HG03460 (cell line): ENCODE measurements around the gene BCR.

Source experiments
- ATAC-seq: cut with Tn5 transposase; IDR thresholded peaks from one replicate; pipeline ENCODE4 v1.9.1; 2021; ENCODE audit not compliant: unreplicated experiment

Gene BCR

DNA sequence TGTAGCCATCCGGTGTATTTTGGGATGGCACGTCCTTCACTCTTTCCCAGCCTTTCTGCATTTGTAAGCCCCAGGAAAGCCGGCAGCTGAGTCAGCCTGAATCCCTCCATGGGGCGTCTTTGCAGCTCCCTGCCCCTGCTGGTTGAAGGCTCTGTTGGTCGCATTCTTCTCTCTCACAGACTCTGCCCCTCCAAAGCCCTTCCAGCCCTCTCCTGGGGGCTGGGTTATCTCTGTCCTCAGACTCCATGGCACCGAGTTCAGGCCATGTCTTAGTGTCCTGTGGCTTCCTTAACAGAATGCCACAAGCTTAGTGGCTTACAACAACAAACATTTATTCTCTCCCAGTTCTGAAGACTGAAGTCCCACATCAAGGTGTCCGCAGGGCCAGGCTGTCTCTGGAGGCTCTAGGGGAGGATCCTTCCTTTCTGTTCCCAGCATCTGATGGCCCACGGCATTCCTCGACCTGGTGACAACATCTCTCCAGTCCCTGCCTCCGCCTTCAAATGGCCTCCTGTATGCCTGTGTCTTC is 62.2 kb downstream of the BCR start:
- no peak for ATAC-seq

DNA sequence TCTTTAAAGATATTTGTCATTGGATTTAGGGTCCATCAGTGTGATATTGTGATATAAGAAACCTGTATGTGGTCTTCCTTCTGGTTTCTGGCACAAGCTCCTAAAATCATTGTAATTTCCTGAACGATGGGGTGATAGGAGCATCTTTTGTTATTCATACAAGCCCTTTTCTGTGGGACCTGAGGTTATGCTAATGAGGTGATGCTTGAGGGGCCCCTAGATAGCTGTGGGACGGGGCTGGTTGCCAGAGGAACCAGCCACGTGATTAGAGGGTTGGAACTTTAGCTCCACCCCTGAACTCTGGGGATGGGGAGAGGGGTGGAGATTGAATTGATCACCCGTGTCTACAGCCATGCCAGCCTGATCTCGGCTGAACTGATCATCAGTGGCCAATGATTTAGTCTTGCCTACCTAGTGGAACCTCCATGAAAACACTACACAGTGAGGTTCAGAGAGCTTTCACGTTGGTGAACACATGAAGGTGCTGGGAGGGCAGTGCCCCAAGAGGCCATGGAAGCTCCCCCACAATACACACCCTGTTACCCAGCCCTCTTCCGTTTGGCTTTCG is 62.8 kb downstream of the BCR start:
- ATAC-seq = no peak

DNA sequence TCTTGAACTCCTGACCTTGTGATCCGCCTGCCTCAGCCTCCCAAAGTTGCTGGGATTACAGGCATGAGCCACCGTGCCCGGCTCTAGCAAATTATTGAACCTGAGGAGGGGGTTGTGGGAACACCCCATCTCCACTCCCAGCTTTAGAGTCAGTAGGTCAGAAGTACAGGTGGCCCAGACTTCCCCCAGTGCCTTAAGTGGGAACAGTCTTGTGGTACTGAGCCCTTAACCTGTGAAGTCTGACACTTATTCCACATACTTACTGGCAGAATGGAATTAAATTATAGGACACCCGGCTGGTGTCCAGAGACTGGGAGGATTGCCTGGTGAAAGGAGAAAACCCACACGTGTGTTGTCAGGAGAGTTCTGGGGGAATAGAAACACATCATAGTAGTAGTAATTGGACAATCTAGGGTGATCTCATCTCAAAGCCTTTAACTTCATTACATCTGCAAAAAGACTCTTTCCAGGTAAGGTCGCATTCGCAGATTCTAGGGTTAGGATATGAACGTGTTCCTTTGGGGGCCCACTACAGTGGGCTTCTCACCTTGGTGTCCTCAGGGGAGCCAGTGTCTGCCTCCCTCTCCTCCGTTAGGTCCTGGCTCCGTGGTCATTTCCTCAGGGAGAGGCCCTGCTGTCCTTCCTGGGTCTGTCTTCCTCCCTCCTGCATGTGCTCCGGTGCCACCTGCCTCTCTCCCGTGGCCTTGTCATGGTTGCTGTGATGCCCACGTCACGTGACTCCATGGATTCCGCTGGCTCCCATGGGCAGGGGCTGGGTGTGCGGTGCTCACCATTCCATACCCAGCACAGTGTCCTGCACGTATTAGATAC is 63.8 kb downstream of the BCR start:
- ATAC-seq = no peak

DNA sequence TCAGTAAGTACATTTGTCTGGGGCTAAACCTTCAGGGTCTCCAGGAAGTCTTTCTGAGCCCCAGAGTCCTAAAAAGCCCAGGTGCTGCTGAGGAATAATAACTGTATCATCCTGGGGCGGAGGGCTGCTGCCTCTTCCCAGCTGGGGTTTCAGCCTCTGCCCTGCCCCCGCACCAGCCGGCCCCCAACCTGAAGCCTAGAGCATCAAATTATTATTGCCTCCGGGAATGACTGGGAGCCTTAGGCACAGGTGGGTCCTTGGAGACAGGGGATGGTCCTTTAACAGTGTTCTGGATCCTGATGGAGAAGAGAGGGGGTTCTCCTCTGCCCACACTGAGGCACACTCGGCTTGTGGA is 64.4 kb downstream of the BCR start:
- ATAC-seq = no peak

DNA sequence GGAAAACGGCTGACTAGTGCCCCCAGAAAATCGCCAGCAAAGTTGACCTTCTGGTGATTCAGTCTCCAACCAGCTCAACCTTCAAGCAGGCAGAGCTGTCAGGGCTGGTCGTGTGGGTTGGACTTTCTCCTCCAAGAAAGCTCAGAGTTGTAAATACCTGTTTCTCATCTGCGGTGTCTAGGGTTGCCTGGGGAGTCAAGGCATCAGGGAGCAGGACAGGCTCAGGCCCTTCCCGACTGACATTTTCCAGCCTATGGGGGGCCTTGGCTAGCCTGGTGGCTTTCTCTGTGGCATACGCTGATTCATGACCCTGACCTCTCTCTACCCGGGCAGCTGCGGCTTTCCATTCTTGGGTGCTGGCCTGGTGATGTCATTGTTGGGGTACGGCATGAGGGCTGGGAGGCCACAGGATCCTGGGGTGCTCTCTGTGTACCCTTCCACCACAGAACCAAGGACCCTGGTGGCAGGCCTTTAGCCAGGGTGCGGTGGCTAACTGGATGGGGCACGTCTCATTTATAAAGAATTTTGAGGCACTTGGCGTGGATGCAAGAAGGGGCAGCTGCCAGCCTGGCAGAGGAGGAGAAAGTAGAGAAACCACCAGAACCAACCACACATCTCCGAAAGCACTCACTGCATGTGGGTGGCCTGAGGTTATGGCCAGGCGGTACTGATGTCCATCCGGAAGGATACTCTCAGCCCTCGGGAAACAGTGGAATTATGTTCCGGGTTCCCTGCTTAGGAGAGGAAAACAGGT is 64.9 kb downstream of the BCR start:
- no peak for ATAC-seq

DNA sequence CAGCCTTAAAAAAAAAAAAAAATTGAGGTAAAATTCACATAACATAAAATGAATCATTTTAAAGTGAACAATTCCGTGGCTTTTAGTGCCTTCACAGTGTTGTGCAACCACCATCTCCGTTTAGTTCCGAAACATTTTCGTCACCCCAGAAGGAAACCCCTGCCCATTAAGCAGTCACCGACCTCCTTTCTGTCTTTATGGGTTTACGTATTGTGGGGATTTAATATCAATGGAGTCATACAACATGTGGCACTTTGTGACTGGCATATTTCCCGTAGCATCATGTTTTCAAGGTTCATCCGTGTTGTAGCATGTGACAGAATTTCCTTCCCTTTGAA is 65.5 kb downstream of the BCR start:
- ATAC-seq = no peak

DNA sequence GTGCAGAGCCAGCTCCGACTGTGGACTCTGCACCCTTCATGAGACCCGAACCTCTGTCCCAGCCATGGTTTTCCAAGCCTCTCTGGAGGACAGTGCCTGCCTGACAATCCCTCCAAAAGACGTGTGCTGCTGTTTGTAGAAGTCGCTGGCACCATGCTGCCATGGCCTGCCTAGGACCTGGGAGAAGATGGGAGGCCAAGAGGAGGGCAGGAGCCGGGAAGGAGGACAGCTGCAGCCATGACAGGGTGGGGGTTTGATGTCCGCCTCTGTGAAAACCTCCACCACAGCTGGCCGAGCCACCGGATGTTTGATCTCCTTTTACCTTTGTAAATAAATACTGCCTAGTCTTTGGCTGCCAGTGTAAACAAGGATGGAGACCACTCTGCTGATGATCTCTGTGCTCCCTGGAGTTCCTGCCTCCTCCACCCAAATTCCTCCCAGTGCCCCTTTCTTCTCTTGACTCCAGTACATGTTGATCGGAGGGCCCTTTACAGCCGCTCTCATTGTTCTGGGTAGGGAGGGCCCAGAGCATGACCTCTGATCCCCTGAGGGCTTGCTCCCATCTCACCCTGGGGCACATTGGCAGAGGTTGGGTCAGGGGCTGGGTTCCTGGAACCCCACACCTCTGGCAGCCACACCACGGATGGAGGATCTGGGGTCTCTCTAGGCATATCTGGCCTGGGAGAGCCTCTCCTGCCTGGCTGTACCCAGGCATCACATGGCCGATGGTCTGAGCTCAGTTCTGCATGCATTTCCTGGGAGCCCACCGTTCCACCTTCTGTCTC is 66.9 kb downstream of the BCR start:
- no peak for ATAC-seq

DNA sequence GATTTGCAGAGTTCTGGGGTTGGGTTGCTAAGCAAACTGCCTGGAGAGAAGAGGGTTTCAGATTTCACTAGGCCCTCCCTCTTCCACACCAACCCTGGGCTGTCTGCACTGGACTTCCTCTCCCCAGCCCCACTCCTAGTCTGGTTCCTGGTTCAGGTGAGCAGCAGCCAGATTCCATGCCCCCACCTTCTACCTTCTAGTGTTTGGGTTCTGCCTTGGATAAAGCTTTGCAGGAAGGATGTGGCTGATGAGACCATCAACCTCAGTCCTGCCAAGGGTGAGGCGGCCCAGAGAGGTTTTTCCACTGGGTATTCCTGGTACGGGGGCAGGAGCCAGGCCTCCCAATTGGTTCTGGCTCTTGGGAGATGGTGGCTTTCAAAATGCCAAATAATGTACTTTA is 68.3 kb downstream of the BCR start:
- ATAC-seq = no peak

DNA sequence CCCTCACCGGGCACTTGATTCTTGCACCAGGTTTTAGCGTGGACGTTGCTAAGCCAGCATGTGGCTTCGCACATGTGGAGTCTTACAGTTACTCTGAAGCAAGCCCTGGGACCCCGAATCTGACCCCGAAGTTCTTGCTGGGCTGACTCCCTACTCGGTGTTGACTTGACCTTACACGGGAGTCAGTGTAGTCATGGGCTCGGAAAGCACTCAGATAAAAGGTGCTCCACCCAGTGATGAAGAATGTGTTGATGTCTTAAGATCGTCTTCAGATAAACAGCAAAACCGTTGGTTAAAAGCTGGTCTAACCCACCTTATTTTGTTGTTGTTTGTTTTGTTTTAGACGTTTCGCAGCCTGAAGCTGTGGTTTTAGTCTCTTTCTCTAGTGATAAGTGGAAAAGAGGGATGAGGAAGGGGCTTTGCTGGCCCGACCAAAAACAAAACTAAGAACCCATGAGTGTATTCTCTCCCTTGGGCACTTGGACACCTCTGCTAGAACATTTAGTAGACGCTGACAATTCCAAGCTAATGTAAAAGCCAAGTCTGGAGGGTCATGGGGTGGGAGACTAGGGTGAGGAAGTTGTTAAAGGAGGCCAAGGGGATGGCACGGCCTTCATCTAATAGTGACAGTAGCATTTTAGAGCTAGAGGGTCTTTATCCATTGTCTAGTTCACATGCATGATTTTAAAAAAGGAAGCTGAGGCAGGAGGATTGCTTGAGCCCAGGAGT is 69.9 kb downstream of the BCR start:
- ATAC-seq = no peak

DNA sequence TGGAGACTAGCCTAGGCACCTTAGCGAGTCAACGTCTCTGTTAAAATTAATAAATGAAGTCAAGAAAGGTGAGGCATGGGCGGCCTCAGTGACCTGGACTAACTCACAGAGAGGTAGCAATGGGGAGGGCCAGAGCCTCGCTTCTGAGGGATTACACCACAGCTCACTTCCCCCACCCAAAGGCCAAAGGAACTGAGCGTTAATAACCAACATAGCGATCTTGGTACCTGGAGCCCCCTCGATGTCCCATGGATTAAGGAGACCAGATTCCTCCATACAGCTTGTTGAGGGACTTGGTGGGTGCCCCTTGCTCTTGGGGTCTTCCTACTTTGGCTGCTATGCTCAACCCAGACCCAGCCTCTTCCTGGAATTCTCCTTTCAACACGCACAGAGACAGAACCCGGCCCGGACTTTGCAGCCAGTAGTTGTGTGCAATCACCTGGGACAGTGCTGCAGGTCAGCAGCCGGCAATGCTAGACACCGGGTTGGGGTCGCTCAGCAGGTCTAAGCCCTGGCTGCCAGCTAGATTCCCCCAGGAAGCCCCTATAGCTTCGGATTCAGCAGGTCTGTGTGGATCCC is 70.6 kb downstream of the BCR start:
- ATAC-seq = no peak

DNA sequence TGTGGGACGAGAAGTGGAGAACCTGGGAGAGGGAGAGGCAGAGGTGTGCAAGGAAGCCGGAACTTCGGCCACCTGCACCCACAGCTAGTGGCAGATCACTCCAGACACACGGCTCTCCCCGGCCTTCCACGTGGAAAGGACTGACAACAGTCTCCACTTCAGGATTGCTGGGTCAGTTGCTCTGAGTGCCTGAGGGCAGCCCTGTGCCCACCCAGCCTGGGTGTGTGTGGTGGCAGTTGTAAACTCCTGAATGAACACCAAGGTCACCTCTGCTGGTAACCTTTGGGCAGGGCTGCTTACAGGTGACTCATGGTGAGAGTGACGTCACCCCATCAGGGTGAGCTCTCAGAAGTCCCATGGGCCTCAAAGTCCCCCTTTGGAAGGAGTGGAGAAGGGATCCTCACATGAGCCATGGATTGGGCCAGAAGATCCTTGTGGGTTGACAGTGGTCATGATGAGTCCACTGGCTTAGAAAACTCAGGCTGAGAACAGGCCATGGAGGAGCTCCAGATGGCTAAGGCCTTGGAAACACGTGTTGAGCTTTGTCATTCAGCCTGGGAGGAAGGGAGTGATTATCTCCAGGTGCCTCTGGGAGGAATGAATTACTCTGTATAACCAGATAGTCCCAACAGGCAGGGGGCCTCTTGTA is 71.3 kb downstream of the BCR start:
- ATAC-seq = no peak

DNA sequence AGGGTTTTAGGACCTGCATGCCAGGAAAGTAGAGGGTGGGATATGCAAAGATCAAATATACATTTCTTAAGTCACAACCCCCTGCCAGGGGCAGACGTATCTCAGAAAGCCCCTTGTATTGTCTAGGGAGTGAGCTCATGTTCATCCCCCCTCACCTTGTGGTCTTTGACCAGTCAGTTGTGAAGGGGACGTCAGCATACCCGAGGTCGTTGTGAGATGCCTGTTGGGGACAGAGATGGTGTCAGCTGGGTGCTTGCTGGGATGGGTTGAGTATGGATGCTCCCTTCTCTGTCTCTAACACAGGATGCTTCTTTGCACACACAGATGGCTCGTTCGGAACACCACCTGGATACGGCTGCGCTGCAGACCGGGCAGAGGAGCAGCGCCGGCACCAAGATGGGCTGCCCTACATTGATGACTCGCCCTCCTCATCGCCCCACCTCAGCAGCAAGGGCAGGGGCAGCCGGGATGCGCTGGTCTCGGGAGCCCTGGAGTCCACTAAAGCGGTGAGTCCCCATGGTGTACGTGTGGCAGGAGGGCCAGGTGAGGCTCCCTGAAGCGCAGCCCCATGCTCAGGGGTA is 73.3 kb downstream of the BCR start:
- ATAC-seq = no peak

DNA sequence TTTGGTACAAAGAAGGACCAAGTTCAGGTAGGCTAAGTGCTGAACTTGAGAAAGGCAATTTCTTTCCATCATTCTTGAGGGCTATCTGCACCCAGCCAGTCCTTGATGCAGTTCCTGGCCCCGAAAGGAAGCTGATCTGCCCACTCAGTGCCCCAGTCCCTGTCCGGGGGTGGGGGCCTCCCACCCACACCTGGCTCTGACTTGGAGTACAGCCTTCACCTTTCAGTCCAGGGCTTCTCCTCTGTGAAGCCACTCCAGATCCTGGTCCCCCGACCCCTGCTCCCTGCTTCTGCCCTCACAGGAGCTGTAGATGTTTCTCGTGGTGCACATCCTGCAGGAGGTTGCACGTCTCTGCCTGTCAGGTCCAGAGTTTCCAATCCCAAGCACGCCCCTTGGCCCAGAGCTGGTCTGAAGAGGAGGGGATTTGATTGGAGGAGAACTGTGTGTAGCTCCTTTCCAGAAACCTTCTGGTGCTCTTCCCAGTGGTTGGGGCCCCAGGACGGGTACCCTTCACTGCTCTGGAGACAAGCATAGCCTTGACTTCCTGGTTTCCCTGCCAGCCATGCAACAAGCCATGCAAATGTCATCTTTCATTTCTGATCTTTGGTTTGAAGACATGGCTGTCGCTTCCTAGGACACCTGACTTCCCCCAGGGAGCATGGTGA is 75.3 kb downstream of the BCR start:
- no peak for ATAC-seq

DNA sequence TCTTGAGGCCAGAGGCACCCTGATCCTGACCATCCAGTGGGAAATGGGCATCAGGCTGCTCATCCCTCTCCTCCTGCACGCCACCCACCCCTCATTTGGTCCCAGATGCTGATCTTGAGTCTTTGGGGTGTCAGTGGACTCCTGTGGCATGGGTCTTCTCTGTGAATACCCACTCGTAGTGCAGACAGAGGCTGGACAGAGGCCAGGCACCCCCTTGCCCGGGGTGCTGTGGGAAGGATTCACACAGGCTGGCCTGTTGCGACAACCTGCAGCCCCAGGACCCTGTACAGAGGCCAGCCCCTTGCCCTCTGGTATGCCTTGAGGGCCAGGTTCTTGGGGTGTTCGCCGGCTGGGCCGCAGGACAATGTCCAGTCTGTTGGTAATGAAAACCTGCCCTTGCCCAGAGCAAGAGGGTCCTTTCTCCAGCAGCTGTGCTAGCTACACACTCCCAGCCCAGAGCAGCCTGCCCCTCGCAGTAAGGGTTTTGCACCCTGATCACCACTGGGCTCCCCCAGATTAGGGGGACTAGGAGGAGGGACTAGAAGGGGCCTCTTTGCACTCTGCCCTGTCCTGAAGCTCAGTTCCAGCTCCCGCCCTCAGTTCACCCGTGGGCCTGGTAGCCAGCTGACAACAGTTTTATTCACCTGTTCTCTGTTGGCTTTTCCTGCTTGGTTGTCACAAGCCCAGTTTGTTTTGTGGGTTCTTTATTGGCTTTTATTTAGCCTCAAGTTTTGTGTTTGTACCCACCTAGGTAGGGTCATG is 76.0 kb downstream of the BCR start:
- ATAC-seq = no peak

DNA sequence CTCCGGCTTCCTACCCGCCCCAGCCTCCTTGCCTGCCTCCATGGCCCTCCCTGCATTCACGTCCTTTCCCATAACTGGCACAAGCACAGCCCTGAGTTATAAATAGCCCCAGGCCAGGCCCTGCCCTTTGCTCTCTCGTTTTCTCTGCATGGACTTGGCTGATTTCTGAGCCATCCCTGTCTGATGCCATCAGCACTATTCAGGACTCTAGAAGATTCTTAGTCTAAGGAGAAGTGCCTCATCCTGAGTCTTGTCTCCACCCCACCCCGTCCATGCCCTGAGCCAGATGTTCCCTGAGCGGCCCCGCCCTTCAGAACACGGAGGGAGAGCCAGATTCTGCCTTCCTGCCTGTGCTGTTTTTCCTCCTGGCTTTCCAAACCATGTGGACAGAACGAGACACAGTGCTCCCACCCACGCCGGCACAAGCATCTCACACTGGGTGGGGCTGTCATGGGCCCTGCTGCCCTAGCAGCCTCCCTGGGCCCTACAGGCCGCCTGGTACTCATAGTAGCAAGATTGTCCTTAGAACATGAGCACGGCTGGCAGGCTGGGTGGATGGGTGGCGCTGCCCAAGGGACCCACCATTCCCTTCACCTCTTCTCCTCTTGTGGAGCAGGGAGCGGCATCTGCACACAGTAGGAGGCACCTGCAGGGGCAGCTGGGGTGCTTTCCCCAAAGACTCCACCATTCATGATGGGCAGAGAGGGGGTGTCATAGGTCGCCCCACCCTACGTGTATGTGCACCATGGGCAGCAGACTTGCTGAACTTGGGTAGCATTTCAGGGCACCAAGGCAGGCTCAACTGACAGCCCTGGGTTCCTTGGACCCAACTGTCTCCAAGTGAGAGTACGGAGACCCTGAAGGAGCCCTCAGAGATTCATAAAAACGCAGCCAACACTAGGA is 76.9 kb downstream of the BCR start:
- no peak for ATAC-seq

DNA sequence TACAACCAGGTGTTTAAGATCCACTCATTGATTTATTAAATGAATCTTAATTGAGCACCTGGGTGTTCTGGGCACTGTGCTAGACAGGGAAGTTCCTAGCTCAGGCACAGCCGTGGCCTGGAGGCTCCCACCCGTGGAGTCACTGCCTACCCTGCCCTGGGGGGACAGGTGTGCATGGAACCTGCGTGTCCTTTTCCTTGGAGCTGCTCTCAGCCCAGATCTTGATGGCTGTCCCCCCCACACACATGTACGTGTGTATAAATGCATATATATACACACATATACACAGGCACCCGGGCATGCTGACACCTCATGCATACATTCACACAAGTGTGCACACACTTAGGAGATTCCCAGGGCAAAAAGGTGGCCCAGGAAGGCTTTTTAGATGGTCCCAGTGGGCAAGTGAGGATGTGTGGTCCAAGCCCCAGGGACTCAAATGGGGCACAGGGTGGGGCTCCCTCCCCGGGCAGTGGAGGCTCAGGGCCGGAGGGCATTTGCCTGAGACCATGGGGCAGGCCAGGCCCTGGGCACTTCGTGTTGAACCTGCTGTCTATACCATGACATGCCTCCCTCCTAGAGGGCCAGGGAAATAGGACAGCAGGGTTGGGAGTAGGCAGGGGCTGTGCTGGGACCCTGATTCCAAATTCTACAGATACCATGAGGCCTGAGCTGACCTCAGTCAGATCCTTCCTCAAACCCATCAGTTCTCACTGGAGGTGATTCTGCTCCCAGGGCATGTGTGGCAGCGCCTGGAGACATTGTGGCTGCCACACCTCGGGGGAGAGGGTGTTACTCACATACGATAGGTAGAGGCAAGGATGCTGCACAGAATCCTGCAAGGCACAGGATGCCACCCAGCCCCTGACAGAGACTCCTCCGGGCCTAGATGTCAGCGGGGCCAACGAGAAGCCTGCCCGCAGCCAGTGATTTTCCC is 77.8 kb downstream of the BCR start:
- no peak for ATAC-seq
